Skeletal muscle tissue (tissue), 4 donors: Measurements from ENCODE around the gene NCR3LG1. TPM values are rescaled to one million over a fixed set of nuclear protein-coding genes. Genes with fewer than 3 reads are reported as not detected.

Experiments
- H3K27ac ChIP-seq: one replicate; pipeline ENCODE4 v1.7.0; 2013; ENCODE audit warnings: mild to moderate bottlenecking, low read depth, low read length, inconsistent platforms
- H3K27me3 ChIP-seq, 3 donors: one replicate each; pipeline ENCODE4 v1.7.0; 2013; ENCODE audit warnings: low read length in 3 of 3; ENCODE audit not compliant: control insufficient read depth in 3 of 3, insufficient read depth in 3 of 3
- H3K36me3 ChIP-seq, 3 donors: one replicate each; pipeline ENCODE4 v1.7.0; 2013; ENCODE audit warnings: low read length in 3 of 3; ENCODE audit not compliant: control insufficient read depth in 3 of 3, insufficient read depth in 3 of 3
- H3K4me1 ChIP-seq, 3 donors: one replicate each; pipeline ENCODE4 v1.7.0; 2013; ENCODE audit warnings: low read length in 3 of 3, mild to moderate bottlenecking in 3 of 3; ENCODE audit not compliant: control insufficient read depth in 3 of 3, insufficient read depth in 3 of 3
- H3K4me3 ChIP-seq, 3 donors: one replicate each; pipeline ENCODE4 v1.7.0; 2013; ENCODE audit warnings: low read length in 3 of 3
- H3K9ac ChIP-seq, 3 donors: one replicate each; pipeline ENCODE4 v1.7.0; 2013; ENCODE audit warnings: low read length in 3 of 3, mild to moderate bottlenecking in 3 of 3, moderate library complexity in 2 of 3, low read depth in 1 of 3
- H3K9me3 ChIP-seq, 3 donors: one replicate each; pipeline ENCODE4 v1.7.0; 2013; ENCODE audit warnings: low read length in 3 of 3; ENCODE audit not compliant: control insufficient read depth in 3 of 3
- total RNA-seq: library from RNA; depleted of rRNA; stranded (reverse); fragments of >200 nt; gene quantifications from one replicate; pipeline ENCODE4 v1.2.3, GENCODE V29; 2014
- donor health status: Osteomylitis.

Gene NCR3LG1
- total RNA-seq, 1 donor from 2014 or later = 0.52 TPM

DNA sequence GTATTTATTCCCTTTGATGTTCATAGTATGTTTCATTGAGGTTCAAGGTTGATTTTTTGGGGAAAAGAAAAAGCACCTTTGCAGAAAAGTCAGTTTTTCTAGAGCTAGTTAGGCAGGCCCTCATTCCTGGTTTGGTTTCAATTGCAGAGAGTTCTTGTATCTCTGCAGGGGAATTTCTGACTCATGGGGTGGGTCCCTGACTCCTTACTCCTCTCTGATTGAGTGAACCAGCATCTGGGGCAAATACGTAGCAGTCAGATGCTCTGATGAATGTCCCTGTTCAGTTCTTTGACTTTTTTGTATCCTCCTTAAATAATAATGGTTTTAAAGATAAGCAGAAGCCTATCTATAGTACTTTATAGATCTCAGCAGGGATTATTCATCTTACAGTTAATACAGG, 7.7 kb upstream of the NCR3LG1 start:
- no peaks in the 10 kb centered on the region for H3K4me1 ChIP-seq
- H3K36me3 ChIP-seq = no peaks in the 10 kb centered on the region
- no peak overlapping the region for H3K4me3 ChIP-seq
- H3K27ac ChIP-seq = no peak overlapping the region
- no peaks in the 10 kb centered on the region for H3K9me3 ChIP-seq
- H3K27me3 ChIP-seq = no peaks in the 10 kb centered on the region
- H3K9ac ChIP-seq = no peak overlapping the region

DNA sequence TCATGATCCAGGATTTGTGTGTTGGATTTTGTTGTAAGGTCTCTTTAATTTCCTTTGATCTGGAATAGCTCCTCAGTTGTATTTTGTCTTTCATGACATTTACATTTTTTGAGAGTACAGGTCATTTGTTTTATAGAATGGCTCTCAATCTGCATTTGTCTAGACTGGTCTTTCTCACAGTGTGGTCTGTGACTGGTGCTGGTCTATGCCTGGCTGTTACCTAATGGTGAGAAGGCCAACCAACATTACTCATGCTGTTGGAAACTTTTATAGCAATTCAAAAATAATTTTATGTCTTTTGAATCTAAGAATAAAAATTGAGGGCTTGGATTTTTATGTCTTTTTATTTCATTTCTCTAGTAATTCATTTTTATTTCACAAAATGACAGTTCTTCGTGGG, 3.9 kb upstream of the NCR3LG1 start:
- Histone ChIP-seq H3K36me3 (no peaks in the 10 kb centered on the region), H3K9me3 (no peaks in the 10 kb centered on the region), H3K27me3 (peaks cover 0 to 14% (median 14%) of the 10 kb centered on the region in 3 donors), H3K4me1 (peaks cover 7 to 10% (median 9%) of the 10 kb centered on the region in 3 donors), H3K4me3 (no peak overlapping the region), H3K27ac (no peak overlapping the region), H3K9ac (no peak overlapping the region)

DNA sequence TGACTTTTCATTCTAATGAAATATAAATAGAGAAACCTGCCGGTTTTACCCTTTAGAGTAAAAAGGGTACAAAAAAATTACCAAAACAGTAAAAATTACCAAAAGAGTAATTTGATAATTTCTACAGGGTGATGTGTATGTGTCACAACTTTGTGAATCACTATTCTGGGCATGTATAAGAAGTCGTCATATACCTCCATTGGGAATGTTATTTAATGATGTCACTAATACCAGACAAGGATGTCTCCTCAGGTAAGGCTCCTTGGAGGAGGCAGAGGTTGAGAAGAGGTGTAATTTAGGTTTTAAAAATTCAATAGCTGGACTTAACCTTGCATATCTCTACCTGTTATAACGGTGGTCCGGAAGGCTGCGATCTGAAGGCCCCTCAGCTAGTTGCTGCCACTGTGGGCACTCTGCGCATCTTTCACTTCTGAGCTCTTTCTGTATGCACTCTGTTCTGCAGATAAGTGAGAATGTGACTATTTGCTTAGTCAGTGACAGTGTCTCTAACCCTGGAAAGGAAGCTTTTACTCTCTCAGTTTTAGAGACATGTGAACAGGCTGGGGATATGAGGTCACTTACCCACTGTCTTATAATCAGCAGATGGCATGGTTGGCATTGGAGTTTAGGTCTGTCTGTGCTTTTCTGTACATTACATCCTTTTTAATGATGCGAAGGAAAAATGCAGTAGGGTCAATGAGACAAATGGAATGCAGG, 987 bp upstream of the NCR3LG1 start:
- no peak overlapping the region for H3K4me3 ChIP-seq
- H3K27ac ChIP-seq = no peak overlapping the region
- no peaks in the 10 kb centered on the region for H3K9me3 ChIP-seq
- peaks cover 20 to 25% (median 23%) of the 10 kb centered on the region in 3 donors for H3K4me1 ChIP-seq
- H3K9ac ChIP-seq = no peak overlapping the region
- H3K36me3 ChIP-seq = no peaks in the 10 kb centered on the region
- peaks cover 0 to 28% (median 24%) of the 10 kb centered on the region in 3 donors for H3K27me3 ChIP-seq

- no peak overlapping the region for H3K9ac ChIP-seq
- H3K9me3 ChIP-seq = no peaks in the 10 kb centered on the region
- no peak overlapping the region for H3K27ac ChIP-seq
- peak overlapping the region; percentile 46 to 68 (median 67) for H3K4me3 ChIP-seq
- H3K36me3 ChIP-seq = no peaks in the 10 kb centered on the region
- H3K27me3 ChIP-seq = peaks cover 0 to 28% (median 24%) of the 10 kb centered on the region in 3 donors
- peaks cover 20 to 25% (median 23%) of the 10 kb centered on the region in 3 donors for H3K4me1 ChIP-seq
Measured at GRCh38 chr11:17351172-17351509, 459 bp upstream of the NCR3LG1 start.

GRCh38 chr11:17352950-17353820, 1.6 kb downstream of the NCR3LG1 start:
- H3K4me1 ChIP-seq = peaks cover 20 to 25% (median 23%) of the 10 kb centered on the region in 3 donors
- peak overlapping the region; percentile 65 to 74 (median 72) for H3K9ac ChIP-seq
- no peak overlapping the region for H3K27ac ChIP-seq
- peak overlapping the region; percentile 70 to 86 (median 78) for H3K4me3 ChIP-seq
- peaks cover 0 to 28% (median 24%) of the 10 kb centered on the region in 3 donors for H3K27me3 ChIP-seq
- no peaks in the 10 kb centered on the region for H3K9me3 ChIP-seq
- no peaks in the 10 kb centered on the region for H3K36me3 ChIP-seq

DNA sequence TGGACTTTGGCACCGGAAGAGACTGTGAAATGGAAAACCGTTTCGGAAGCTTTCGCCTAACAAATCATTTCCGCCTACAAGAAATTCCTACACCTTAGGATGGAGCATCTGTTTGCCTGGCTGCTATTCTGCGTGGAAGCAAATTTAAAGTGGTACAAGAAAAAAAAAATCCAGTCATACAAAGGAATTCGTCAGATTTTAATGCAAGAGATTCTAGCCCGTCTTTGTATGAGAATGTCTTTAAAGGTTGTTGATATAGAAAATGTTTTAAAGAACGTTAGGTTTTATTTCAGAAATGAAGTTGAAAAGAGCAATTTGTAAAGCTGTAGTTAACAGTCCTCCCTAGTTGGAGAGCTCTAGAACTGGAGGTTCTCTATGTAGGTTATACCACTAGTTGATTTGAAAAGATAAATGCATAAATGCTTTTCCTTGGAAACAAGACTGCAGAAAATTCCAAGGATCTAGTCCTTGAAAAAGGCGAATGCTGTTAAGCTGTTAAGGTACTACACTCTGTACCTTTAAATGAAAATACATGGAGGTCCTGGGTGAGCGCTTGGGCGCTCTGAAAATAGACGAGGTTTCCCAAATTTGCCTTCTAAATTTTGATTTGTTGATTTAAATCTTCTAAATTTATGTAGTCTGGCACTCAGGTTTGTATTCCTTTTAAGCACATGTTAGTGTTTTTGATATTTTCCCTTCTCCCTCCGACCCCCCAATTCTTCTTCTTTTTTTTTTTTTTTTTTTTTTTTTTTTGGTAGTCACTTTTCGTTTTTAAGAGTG, 2.4 kb downstream of the NCR3LG1 start:
- Histone ChIP-seq H3K27ac (no peak overlapping the region), H3K4me3 (peak overlapping the region; percentile 70 to 86 (median 78)), H3K4me1 (peaks cover 20 to 25% (median 23%) of the 10 kb centered on the region in 3 donors), H3K9ac (peak overlapping the region; percentile 65 to 74 (median 72)), H3K9me3 (no peaks in the 10 kb centered on the region), H3K27me3 (peaks cover 0 to 28% (median 24%) of the 10 kb centered on the region in 3 donors), H3K36me3 (no peaks in the 10 kb centered on the region)

- Histone ChIP-seq H3K36me3 (no peaks in the 10 kb centered on the region), H3K9me3 (no peaks in the 10 kb centered on the region), H3K27me3 (peaks cover 0 to 28% (median 24%) of the 10 kb centered on the region in 3 donors), H3K9ac (no peak overlapping the region), H3K27ac (no peak overlapping the region), H3K4me1 (peaks cover 20 to 25% (median 23%) of the 10 kb centered on the region in 3 donors), H3K4me3 (no peak overlapping the region)
Measured at GRCh38 chr11:17354601-17354991, 3.0 kb downstream of the NCR3LG1 start.

- no peak overlapping the region for H3K27ac ChIP-seq
- peaks cover 9 to 16% (median 14%) of the 10 kb centered on the region in 3 donors for H3K36me3 ChIP-seq
- peaks cover 6 to 16% (median 7%) of the 10 kb centered on the region in 3 donors for H3K9me3 ChIP-seq
- H3K9ac ChIP-seq = no peak overlapping the region
- H3K4me1 ChIP-seq = peaks cover 0 to 13% (median 0%) of the 10 kb centered on the region in 3 donors
- H3K4me3 ChIP-seq = no peak overlapping the region
- no peaks in the 10 kb centered on the region for H3K27me3 ChIP-seq
Measured at GRCh38 chr11:17366495-17366894, 14.9 kb downstream of the NCR3LG1 start.

GRCh38 chr11:17368551-17368950, 17.0 kb downstream of the NCR3LG1 start:
- Histone ChIP-seq H3K9ac (no peak overlapping the region), H3K9me3 (peaks cover 8 to 32% (median 9%) of the 10 kb centered on the region in 3 donors), H3K27ac (no peak overlapping the region), H3K4me3 (no peak overlapping the region), H3K36me3 (peaks cover 11 to 30% (median 28%) of the 10 kb centered on the region in 3 donors), H3K27me3 (no peaks in the 10 kb centered on the region), H3K4me1 (peaks cover 0 to 13% (median 0%) of the 10 kb centered on the region in 3 donors)
